Measurements from ENCODE around the gene CCDC102A. TPM values are rescaled to one million over a fixed set of nuclear protein-coding genes. Genes with fewer than 3 reads are reported as not detected.

The CCDC102A gene
- total and polyA plus RNA-seq, 2 of the 13 experiments (the other 11 are each of a cell fraction or from before 2014, with no cell fraction given), result 2.1 to 2.8 TPM

DNA sequence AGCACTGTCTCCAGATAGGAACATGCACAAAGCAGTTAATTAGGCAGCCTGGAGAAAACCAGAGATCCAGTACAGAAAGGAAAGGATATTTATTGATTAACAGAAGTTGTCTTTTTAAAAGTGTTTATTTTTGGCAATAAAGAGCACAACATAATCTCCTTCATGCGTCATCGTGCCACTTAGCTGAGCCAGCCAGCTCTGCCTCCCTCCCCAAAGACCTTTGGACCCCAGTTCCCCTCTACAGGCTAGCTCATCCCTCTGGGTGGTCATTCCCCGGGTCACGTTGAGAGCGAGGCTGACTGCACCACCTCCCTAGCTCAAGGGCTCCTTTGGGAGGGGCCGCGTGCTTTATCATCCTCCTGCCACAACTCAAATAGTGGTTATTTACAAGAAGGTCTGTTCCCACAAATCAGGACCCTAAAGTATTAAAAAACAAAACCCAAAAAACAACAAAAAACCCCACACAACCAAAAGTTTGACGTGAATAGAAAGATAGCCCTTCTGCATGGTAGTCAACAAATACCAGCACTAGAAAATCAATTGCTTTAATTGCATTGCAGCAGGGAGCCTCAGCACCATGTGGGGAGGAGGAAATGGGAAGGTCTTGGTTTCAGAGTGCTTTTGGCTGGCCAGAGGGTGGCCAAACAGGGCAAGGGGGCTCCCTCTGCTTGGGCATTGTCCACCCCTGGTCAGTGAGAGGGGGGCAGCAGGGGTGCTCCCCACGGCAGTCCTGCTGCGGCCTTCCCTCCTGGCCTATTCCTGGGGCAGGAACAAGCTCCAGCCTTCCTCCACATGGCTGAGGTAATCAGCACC, 64.3 kb downstream of the CCDC102A start:
- H3K79me2 ChIP-seq (ENCODE audit: insufficient read depth, low read length), result peaks cover 4% of the 10 kb centered on the region
- WGBS (ENCODE audit: low lambda C conversion rate), result 3% methylated on average over 9 of the region's 10 CpGs
- DNase-seq (ENCODE audit: low spot score) (peak; percentile 94), FAIRE-seq (peak; percentile 99), ATAC-seq (peak; percentile 83)
- H3K27ac ChIP-seq (ENCODE audit: extremely low read length, insufficient read depth, low read length), result peak overlapping the region; percentile 82
- no peaks in the 10 kb centered on the region for H3K27me3 ChIP-seq (ENCODE audit: control insufficient read depth in 1 of 2, insufficient read depth in 2 of 2, low read length in 2 of 2)
- H3K9me3 ChIP-seq (ENCODE audit: low read length), result no peaks in the 10 kb centered on the region
- in situ Hi-C loops (cut with HindIII; ENCODE audit: extremely low pct_ligation_motif_present, low pct_unique_long_range_greater_than_20kb) (no loop called here), intact Hi-C loops (cut with micrococcal nuclease; ENCODE audit: unreplicated experiment) (loop anchor here (1.0 kb wide), 1 partner anchor 47 kb away; no protein-coding TSS in a partner anchor)
- H3K4me3 ChIP-seq (replicated peaks in 1 of 3; ENCODE audit: insufficient read depth in 1 of 3, low read depth in 2 of 3, low read length in 3 of 3), result no peak overlapping the region; a peak in 1 of 6 replicates
- peak overlapping the region; percentile 55 for H3K4me2 ChIP-seq (ENCODE audit: low read depth, low read length)
- H3K9ac ChIP-seq (ENCODE audit: insufficient read depth, low read depth, low read length), result peak overlapping the region; percentile 45
- peaks cover 39 to 71% of the 10 kb centered on the region in 2 experiments for H3K36me3 ChIP-seq (replicated peaks in 1 of 2; ENCODE audit: control insufficient read depth in 1 of 2, insufficient read depth in 2 of 2, low read length in 2 of 2)
- peaks cover 61% of the 10 kb centered on the region for H3K4me1 ChIP-seq (ENCODE audit: insufficient read depth, low read length)
- ChIA-PET CTCF (ENCODE audit: low intra/inter-chr PET ratio, low total read pairs) (interaction anchor here (1.1 kb wide), 1 partner anchor 10 kb away, joined by 3 read pairs; the partner anchor contains the start of gene POLR2C), POLR2A (interaction anchor here (0.8 to 5.6 kb wide), 23 partner anchors 8 to 263 kb away, joined by 3 to 147 read pairs (median 4); partner anchors contain the start of genes CCDC102A, CIAPIN1, COQ9 and CX3CL1)
- BruUV-seq (replicated peaks), result TSS peak; percentile 46
- peaks cover 8% of the 10 kb centered on the region; the same call in 1 of the 2 replicates for H4K20me1 ChIP-seq (ENCODE audit: insufficient read depth, low read length)
- H2AFZ ChIP-seq (ENCODE audit: low read length), result no peak overlapping the region
- TF ChIP-seq ZFP36L1 (CRISPR knock-in tag; IDR thresholded peaks at IDR 0.05) (peak; percentile 55; the same call in 1 of the 2 replicates), ATF7-NPFF (CRISPR knock-in tag; IDR thresholded peaks at IDR 0.05; ENCODE audit: low read depth) (no peak), MBNL3 (CRISPR knock-in tag; conservative IDR thresholded peaks at IDR 0.05) (no peak), ZNF562 (CRISPR knock-in tag; IDR thresholded peaks at IDR 0.05; ENCODE audit: borderline replicate concordance) (no peak), ZFYVE20 (CRISPR knock-in tag; IDR thresholded peaks at IDR 0.05; ENCODE audit: borderline replicate concordance, low read depth) (no peak), REL (CRISPR knock-in tag; conservative IDR thresholded peaks at IDR 0.05) (no peak), NFE2 (CRISPR knock-in tag; IDR thresholded peaks at IDR 0.05) (no peak)
- TF ChIP-seq, protein P1, sequence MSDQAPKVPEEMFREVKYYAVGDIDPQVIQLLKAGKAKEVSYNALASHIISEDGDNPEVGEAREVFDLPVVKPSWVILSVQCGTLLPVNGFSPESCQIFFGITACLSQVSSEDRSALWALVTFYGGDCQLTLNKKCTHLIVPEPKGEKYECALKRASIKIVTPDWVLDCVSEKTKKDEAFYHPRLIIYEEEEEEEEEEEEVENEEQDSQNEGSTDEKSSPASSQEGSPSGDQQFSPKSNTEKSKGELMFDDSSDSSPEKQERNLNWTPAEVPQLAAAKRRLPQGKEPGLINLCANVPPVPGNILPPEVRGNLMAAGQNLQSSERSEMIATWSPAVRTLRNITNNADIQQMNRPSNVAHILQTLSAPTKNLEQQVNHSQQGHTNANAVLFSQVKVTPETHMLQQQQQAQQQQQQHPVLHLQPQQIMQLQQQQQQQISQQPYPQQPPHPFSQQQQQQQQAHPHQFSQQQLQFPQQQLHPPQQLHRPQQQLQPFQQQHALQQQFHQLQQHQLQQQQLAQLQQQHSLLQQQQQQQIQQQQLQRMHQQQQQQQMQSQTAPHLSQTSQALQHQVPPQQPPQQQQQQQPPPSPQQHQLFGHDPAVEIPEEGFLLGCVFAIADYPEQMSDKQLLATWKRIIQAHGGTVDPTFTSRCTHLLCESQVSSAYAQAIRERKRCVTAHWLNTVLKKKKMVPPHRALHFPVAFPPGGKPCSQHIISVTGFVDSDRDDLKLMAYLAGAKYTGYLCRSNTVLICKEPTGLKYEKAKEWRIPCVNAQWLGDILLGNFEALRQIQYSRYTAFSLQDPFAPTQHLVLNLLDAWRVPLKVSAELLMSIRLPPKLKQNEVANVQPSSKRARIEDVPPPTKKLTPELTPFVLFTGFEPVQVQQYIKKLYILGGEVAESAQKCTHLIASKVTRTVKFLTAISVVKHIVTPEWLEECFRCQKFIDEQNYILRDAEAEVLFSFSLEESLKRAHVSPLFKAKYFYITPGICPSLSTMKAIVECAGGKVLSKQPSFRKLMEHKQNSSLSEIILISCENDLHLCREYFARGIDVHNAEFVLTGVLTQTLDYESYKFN (CRISPR knock-in tag; conservative IDR thresholded peaks at IDR 0.05), result peak; percentile 96
- TF ChIP-seq, protein P2, sequence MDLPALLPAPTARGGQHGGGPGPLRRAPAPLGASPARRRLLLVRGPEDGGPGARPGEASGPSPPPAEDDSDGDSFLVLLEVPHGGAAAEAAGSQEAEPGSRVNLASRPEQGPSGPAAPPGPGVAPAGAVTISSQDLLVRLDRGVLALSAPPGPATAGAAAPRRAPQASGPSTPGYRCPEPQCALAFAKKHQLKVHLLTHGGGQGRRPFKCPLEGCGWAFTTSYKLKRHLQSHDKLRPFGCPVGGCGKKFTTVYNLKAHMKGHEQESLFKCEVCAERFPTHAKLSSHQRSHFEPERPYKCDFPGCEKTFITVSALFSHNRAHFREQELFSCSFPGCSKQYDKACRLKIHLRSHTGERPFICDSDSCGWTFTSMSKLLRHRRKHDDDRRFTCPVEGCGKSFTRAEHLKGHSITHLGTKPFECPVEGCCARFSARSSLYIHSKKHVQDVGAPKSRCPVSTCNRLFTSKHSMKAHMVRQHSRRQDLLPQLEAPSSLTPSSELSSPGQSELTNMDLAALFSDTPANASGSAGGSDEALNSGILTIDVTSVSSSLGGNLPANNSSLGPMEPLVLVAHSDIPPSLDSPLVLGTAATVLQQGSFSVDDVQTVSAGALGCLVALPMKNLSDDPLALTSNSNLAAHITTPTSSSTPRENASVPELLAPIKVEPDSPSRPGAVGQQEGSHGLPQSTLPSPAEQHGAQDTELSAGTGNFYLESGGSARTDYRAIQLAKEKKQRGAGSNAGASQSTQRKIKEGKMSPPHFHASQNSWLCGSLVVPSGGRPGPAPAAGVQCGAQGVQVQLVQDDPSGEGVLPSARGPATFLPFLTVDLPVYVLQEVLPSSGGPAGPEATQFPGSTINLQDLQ (CRISPR knock-in tag; IDR thresholded peaks at IDR 0.05), result no peak
- TF ChIP-seq, protein P3, sequence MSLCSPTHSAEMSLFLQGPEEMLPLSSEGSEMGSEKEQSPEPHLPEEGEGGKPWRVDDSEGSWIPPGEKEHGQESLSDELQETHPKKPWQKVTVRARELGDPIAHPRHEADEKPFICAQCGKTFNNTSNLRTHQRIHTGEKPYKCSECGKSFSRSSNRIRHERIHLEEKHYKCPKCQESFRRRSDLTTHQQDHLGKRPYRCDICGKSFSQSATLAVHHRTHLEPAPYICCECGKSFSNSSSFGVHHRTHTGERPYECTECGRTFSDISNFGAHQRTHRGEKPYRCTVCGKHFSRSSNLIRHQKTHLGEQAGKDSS (CRISPR knock-in tag; IDR thresholded peaks at IDR 0.05; ENCODE audit: borderline replicate concordance, low read depth), result peak; percentile 30; the same call in 1 of the 2 replicates
- TF ChIP-seq, protein P4, sequence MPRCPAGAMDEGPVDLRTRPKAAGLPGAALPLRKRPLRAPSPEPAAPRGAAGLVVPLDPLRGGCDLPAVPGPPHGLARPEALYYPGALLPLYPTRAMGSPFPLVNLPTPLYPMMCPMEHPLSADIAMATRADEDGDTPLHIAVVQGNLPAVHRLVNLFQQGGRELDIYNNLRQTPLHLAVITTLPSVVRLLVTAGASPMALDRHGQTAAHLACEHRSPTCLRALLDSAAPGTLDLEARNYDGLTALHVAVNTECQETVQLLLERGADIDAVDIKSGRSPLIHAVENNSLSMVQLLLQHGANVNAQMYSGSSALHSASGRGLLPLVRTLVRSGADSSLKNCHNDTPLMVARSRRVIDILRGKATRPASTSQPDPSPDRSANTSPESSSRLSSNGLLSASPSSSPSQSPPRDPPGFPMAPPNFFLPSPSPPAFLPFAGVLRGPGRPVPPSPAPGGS (CRISPR knock-in tag; IDR thresholded peaks at IDR 0.05), result peak; percentile 77
- TF ChIP-seq, protein P5, sequence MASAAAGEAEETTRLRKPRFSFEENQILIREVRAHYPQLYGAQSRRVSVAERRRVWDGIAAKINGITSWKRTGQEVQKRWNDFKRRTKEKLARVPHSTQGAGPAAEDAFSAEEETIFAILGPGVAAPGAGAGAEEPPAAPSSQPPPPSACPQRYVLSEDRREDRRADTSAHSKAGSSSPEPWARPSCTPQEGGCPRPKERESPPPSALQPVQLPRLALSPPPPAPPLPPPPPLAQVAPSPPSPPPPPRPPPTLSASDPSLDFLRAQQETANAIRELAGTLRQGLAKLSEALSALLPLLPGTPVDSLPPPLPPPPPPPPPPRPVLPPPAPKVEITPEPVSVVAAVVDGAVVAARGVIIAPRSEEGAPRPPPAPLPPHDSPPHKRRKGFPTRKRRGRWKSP (CRISPR knock-in tag; IDR thresholded peaks at IDR 0.05), result 0 out of 2 replicates have a peak, but pooled peaks have one; percentile 7

Data from HepG2 (cell line).